ENCODE results near the gene FEN1.

Gene FEN1

DNA sequence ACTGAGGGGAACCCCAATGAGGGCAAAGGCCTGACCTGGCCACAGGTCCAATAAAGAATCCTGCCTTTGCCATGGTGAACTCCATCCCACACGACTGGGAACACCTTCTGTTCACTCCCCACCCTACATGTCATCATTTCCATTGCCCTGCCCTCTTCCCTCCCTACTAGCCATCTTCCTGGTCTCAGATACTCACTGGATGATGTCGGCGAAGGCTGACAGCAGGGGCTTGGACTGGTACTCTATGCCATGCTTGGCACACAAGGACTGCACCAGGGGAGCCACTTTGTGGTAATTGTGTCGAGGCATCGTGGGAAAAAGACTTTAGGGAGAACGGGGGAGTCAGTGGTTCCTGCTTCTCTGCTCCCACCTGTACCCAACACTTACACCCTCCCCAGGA lies 9.9 kb downstream of the FEN1 start:
- Histone ChIP-seq H3K36me3 (ENCODE audit: control insufficient read depth in 4 of 4, insufficient read depth in 4 of 4, low read length in 3 of 4) (peaks cover 16 to 88% (median 50%) of the 10 kb centered on the region in 4 experiments), H3K9me3 (ENCODE audit: control extremely low read depth in 1 of 5, control insufficient read depth in 4 of 5, insufficient read depth in 2 of 5, low read depth in 1 of 5, low read length in 4 of 5) (no peaks in the 10 kb centered on the region), H3K4me1 (ENCODE audit: control extremely low read depth in 1 of 4, control insufficient read depth in 4 of 4, insufficient read depth in 4 of 4, low read length in 3 of 4) (no peaks in the 10 kb centered on the region), H3K4me3 (ENCODE audit: control insufficient read depth in 1 of 7, extremely low read depth in 1 of 7, insufficient read depth in 4 of 7, low read depth in 2 of 7, low read length in 6 of 7) (no peak overlapping the region), H3K27me3 (replicated peaks in 2 of 5; ENCODE audit: control insufficient read depth in 4 of 5, insufficient read depth in 5 of 5, low read length in 4 of 5) (no peaks in the 10 kb centered on the region), H3K27ac (ENCODE audit: insufficient read depth in 1 of 2, low read depth in 1 of 2, low read length in 2 of 2, poor library complexity in 1 of 2, severe bottlenecking in 2 of 2) (no peak overlapping the region)
- WGBS (ENCODE audit: insufficient coverage): 100% methylated on average over 2 of the region's 6 CpGs
- ChIA-PET POLR2A (no interaction called here), CTCF (interaction anchor here (0.5 to 19.2 kb wide), 4 partner anchors 8 to 120 kb away, joined by 3 to 218 read pairs (median 32); partner anchors contain the start of genes FADS1, FEN1 and TMEM258)
- DNase-seq: no peak

DNA sequence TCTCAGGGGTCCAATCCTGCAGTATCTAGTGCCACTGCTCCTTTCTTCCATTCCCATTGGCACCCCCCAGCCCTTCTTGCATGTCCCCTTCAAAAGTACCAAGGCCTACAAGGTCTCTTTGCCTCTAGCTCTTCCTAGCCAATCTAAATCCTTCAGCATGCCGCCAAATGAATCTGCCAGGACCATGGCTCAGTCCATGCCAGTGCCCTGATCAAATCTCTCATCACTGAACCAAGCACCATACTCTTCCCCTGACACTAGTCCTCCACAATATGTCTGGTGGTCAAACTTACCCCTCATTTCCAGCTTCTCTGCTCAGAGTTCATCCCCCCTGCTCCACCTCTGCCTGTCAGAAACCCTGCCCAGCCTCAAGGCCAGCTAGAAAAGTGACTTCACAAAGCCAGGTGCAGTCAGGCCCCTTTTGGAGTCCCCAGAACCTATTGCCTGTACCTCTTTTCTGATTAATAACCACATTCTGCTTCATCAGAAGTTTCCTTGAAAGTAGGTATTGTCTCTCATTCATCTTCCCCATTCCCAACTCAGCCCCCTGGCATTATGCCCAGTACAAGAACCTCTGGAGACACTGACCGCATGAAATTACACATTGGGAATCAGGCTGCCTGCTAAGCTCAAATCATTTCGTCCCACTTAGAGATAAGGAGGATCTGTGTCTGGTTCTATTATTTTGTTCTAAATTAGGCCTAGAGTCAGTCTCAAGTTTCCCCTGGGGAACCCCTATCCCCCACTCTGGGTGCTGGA lies 11.4 kb downstream of the FEN1 start:
- H3K9me3 ChIP-seq (ENCODE audit: control extremely low read depth in 1 of 5, control insufficient read depth in 4 of 5, insufficient read depth in 2 of 5, low read depth in 1 of 5, low read length in 4 of 5): no peaks in the 10 kb centered on the region
- no peak overlapping the region for H3K27ac ChIP-seq (ENCODE audit: insufficient read depth in 1 of 2, low read depth in 1 of 2, low read length in 2 of 2, poor library complexity in 1 of 2, severe bottlenecking in 2 of 2)
- H3K27me3 ChIP-seq (replicated peaks in 2 of 5; ENCODE audit: control insufficient read depth in 4 of 5, insufficient read depth in 5 of 5, low read length in 4 of 5): no peaks in the 10 kb centered on the region
- DNase-seq: no peak
- ChIA-PET CTCF (interaction anchor here (0.7 to 19.2 kb wide), 4 partner anchors 9 to 96 kb away, joined by 3 to 218 read pairs (median 30); partner anchors contain the start of genes FADS1, FEN1 and TMEM258), POLR2A (interaction anchor here (0.5 kb wide), 1 partner anchor 43 kb away, joined by 4 read pairs; no protein-coding TSS in a partner anchor)
- 92% methylated on average over 1 of the region's 3 CpGs for WGBS (ENCODE audit: insufficient coverage)
- peaks cover 20 to 94% (median 60%) of the 10 kb centered on the region in 4 experiments for H3K36me3 ChIP-seq (ENCODE audit: control insufficient read depth in 4 of 4, insufficient read depth in 4 of 4, low read length in 3 of 4)
- no peaks in the 10 kb centered on the region for H3K4me1 ChIP-seq (ENCODE audit: control extremely low read depth in 1 of 4, control insufficient read depth in 4 of 4, insufficient read depth in 4 of 4, low read length in 3 of 4)
- no peak overlapping the region for H3K4me3 ChIP-seq (ENCODE audit: control insufficient read depth in 1 of 7, extremely low read depth in 1 of 7, insufficient read depth in 4 of 7, low read depth in 2 of 7, low read length in 6 of 7)

DNA sequence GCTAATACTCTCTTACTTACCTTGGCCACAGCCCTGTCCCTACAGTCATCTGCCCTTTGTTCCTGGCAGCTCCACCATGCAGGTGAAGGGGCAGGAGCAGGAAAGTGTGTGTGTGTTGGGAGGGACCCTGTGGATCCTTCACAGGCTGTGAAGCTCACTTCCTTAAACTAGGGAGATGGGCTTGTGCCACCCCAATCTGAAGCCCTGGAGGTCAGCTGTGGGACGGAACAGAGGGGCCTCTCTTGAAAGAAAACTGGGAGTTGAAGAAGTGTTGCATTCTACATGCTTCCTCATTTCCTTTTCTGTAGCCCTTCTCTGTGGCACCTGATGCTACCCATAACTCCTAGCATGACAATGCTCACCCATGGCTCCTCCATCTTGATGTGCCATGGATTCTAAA lies 12.4 kb downstream of the FEN1 start:
- Histone ChIP-seq H3K9me3 (ENCODE audit: control extremely low read depth in 1 of 5, control insufficient read depth in 4 of 5, insufficient read depth in 2 of 5, low read depth in 1 of 5, low read length in 4 of 5) (no peaks in the 10 kb centered on the region), H3K27ac (ENCODE audit: insufficient read depth in 1 of 2, low read depth in 1 of 2, low read length in 2 of 2, poor library complexity in 1 of 2, severe bottlenecking in 2 of 2) (no peak overlapping the region), H3K27me3 (replicated peaks in 2 of 5; ENCODE audit: control insufficient read depth in 4 of 5, insufficient read depth in 5 of 5, low read length in 4 of 5) (no peaks in the 10 kb centered on the region), H3K4me1 (ENCODE audit: control extremely low read depth in 1 of 4, control insufficient read depth in 4 of 4, insufficient read depth in 4 of 4, low read length in 3 of 4) (no peaks in the 10 kb centered on the region), H3K4me3 (ENCODE audit: control insufficient read depth in 1 of 7, extremely low read depth in 1 of 7, insufficient read depth in 4 of 7, low read depth in 2 of 7, low read length in 6 of 7) (no peak overlapping the region), H3K36me3 (ENCODE audit: control insufficient read depth in 4 of 4, insufficient read depth in 4 of 4, low read length in 3 of 4) (peaks cover 23 to 94% (median 68%) of the 10 kb centered on the region in 4 experiments)
- ChIA-PET CTCF (interaction anchor here (0.6 to 19.2 kb wide), 4 partner anchors 10 to 94 kb away, joined by 3 to 218 read pairs (median 30); partner anchors contain the start of genes FADS1, FEN1 and TMEM258), POLR2A (interaction anchor here (0.7 kb wide), 1 partner anchor 24 kb away, joined by 3 read pairs; no protein-coding TSS in a partner anchor)
- 75% methylated on average over 1 of the region's 1 CpG for WGBS (ENCODE audit: insufficient coverage)
- DNase-seq: no peak

DNA sequence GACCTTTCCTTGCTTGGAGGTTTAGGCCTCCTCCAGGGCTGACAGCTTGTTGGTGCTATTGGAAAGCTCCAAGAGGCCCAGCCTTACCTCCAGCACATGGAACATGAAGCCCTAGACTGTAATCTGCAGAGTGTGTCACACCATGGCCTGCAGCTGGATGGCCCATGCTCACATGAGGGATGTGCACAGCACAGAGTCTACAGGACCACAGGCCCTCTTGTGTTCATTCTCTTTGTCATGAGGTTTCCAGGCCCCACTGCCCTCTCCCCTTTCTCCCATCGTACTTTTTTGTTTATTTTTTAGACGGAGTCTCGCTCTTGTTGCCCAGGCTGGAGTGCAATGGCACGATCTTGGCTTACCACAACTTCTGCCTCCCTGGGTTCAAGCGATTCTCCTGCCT lies 14.1 kb downstream of the FEN1 start:
- Histone ChIP-seq H3K9me3 (ENCODE audit: control extremely low read depth in 1 of 5, control insufficient read depth in 4 of 5, insufficient read depth in 2 of 5, low read depth in 1 of 5, low read length in 4 of 5) (no peaks in the 10 kb centered on the region), H3K27ac (ENCODE audit: insufficient read depth in 1 of 2, low read depth in 1 of 2, low read length in 2 of 2, poor library complexity in 1 of 2, severe bottlenecking in 2 of 2) (no peak overlapping the region), H3K4me3 (ENCODE audit: control insufficient read depth in 1 of 7, extremely low read depth in 1 of 7, insufficient read depth in 4 of 7, low read depth in 2 of 7, low read length in 6 of 7) (no peak overlapping the region), H3K36me3 (ENCODE audit: control insufficient read depth in 4 of 4, insufficient read depth in 4 of 4, low read length in 3 of 4) (peaks cover 21 to 95% (median 75%) of the 10 kb centered on the region in 4 experiments), H3K4me1 (ENCODE audit: control extremely low read depth in 1 of 4, control insufficient read depth in 4 of 4, insufficient read depth in 4 of 4, low read length in 3 of 4) (no peaks in the 10 kb centered on the region), H3K27me3 (replicated peaks in 2 of 5; ENCODE audit: control insufficient read depth in 4 of 5, insufficient read depth in 5 of 5, low read length in 4 of 5) (no peaks in the 10 kb centered on the region)
- no peak for DNase-seq
- 96% methylated on average over 3 of the region's 5 CpGs for WGBS (ENCODE audit: insufficient coverage)
- POLR2A ChIA-PET: no interaction called here
- CTCF ChIA-PET: interaction anchor here (1.5 to 19.2 kb wide), 4 partner anchors 9 to 64 kb away, joined by 5 to 218 read pairs (median 32); partner anchors contain the start of genes FADS1, FADS2, FEN1 and TMEM258

DNA sequence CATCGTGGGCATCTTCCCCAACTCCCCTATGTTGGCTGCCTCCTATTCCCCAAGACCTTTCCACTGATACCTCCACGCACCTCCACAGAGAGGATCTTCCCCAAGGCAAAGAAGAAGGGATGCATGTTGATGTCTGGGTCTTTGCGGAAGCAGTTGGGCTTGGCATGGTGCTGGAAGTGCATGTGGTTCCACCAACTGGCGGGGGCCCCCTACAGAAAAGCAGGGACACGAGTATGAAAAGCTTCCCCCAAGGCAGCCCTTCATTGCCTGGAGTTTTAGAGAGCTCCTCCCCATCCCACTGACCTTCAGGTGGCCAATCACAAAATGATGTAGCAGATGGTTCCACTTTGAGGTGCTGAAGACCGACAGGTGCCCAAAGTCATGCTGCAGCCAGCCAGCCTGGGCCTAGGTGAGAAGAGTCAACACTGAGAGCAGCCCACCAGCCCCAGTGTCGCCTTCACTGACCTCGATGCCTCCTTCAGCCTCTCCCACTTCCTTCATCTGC lies 18.0 kb downstream of the FEN1 start:
- CTCF ChIA-PET: interaction anchor here (1.7 to 12.4 kb wide), 2 partner anchors 12 to 21 kb away, joined by 3 to 218 read pairs; partner anchors contain the start of genes FEN1 and TMEM258
- Histone ChIP-seq H3K9me3 (ENCODE audit: control extremely low read depth in 1 of 5, control insufficient read depth in 4 of 5, insufficient read depth in 2 of 5, low read depth in 1 of 5, low read length in 4 of 5) (no peaks in the 10 kb centered on the region), H3K27me3 (replicated peaks in 2 of 5; ENCODE audit: control insufficient read depth in 4 of 5, insufficient read depth in 5 of 5, low read length in 4 of 5) (no peaks in the 10 kb centered on the region), H3K4me3 (ENCODE audit: control insufficient read depth in 1 of 7, extremely low read depth in 1 of 7, insufficient read depth in 4 of 7, low read depth in 2 of 7, low read length in 6 of 7) (no peak overlapping the region), H3K36me3 (ENCODE audit: control insufficient read depth in 4 of 4, insufficient read depth in 4 of 4, low read length in 3 of 4) (peaks cover 17 to 79% (median 55%) of the 10 kb centered on the region in 4 experiments), H3K27ac (ENCODE audit: insufficient read depth in 1 of 2, low read depth in 1 of 2, low read length in 2 of 2, poor library complexity in 1 of 2, severe bottlenecking in 2 of 2) (no peak overlapping the region), H3K4me1 (ENCODE audit: control extremely low read depth in 1 of 4, control insufficient read depth in 4 of 4, insufficient read depth in 4 of 4, low read length in 3 of 4) (peaks cover 0 to 14% (median 11%) of the 10 kb centered on the region in 4 experiments)
- no peak for DNase-seq
- POLR2A ChIA-PET: no interaction called here
- WGBS (ENCODE audit: insufficient coverage): 96% methylated on average over 7 of the region's 8 CpGs

DNA sequence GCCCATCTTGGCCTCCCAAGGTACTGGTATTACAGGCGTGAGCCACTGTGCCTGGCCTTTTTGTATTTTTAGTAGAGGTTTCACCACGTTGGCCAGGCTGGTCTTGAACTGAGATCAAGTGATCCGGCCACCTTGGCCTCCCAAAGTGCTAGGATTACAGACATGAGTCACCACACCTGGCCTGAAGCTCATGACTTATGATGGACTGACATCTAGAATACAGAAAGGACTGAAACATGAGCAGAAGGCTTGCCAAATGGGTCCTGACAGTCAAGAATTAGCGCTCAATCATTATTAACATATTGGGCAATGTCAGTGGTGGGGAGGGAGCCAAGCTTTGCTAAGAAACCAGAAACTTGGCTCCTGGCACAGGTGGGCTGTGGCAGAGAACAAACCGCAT lies 19.1 kb downstream of the FEN1 start:
- no peak for DNase-seq
- H3K4me3 ChIP-seq (ENCODE audit: control insufficient read depth in 1 of 7, extremely low read depth in 1 of 7, insufficient read depth in 4 of 7, low read depth in 2 of 7, low read length in 6 of 7): no peak overlapping the region
- 97% methylated on average over 5 of the region's 5 CpGs for WGBS (ENCODE audit: insufficient coverage)
- peaks cover 0 to 23% (median 17%) of the 10 kb centered on the region in 4 experiments for H3K4me1 ChIP-seq (ENCODE audit: control extremely low read depth in 1 of 4, control insufficient read depth in 4 of 4, insufficient read depth in 4 of 4, low read length in 3 of 4)
- CTCF ChIA-PET: interaction anchor here (1.2 to 12.4 kb wide), 3 partner anchors 13 to 20 kb away, joined by 3 to 218 read pairs (median 3); partner anchors contain the start of genes FEN1 and TMEM258
- no peaks in the 10 kb centered on the region for H3K27me3 ChIP-seq (replicated peaks in 2 of 5; ENCODE audit: control insufficient read depth in 4 of 5, insufficient read depth in 5 of 5, low read length in 4 of 5)
- H3K27ac ChIP-seq (ENCODE audit: insufficient read depth in 1 of 2, low read depth in 1 of 2, low read length in 2 of 2, poor library complexity in 1 of 2, severe bottlenecking in 2 of 2): no peak overlapping the region
- POLR2A ChIA-PET: interaction anchor here (0.8 kb wide), 1 partner anchor 15 kb away, joined by 3 read pairs; no protein-coding TSS in a partner anchor
- H3K36me3 ChIP-seq (ENCODE audit: control insufficient read depth in 4 of 4, insufficient read depth in 4 of 4, low read length in 3 of 4): peaks cover 17 to 71% (median 49%) of the 10 kb centered on the region in 4 experiments
- no peaks in the 10 kb centered on the region for H3K9me3 ChIP-seq (ENCODE audit: control extremely low read depth in 1 of 5, control insufficient read depth in 4 of 5, insufficient read depth in 2 of 5, low read depth in 1 of 5, low read length in 4 of 5)
